Measurements from ENCODE around the gene CD247.

Gene CD247

GRCh38 chr1:167463875-167464575, 54.3 kb downstream of the CD247 start:
- H3K4me2 ChIP-seq (ENCODE audit: low read length, poor library complexity, severe bottlenecking), result no peak overlapping the region
- H3K36me3 ChIP-seq (ENCODE audit: control insufficient read depth in 1 of 2, insufficient read depth in 2 of 2, low read depth in 1 of 2, low read length in 2 of 2), result no peaks in the 10 kb centered on the region
- 88% methylated on average over 3 of the region's 6 CpGs for WGBS
- no peak overlapping the region for H2BK15ac ChIP-seq (ENCODE audit: low read depth, poor library complexity, severe bottlenecking)
- no peaks in the 10 kb centered on the region for H3K79me1 ChIP-seq (replicated peaks; ENCODE audit: low read length, poor library complexity, severe bottlenecking)
- no peak overlapping the region for H3K4me3 ChIP-seq (ENCODE audit: insufficient read depth in 1 of 2, low read depth in 1 of 2, low read length in 2 of 2)
- H2AFZ ChIP-seq (ENCODE audit: low read depth, low read length), result no peak overlapping the region
- no peak overlapping the region for H3K14ac ChIP-seq (ENCODE audit: low read length in 2 of 2)
- H3K4ac ChIP-seq (ENCODE audit: low read depth in 1 of 2, low read length in 2 of 2), result no peak overlapping the region
- H4K91ac ChIP-seq (ENCODE audit: low read length), result no peak overlapping the region
- H4K8ac ChIP-seq (ENCODE audit: low read length), result no peak overlapping the region
- peaks cover 3% of the 10 kb centered on the region for H3K4me1 ChIP-seq (ENCODE audit: control insufficient read depth, insufficient read depth, low read depth, low read length)
- no peak overlapping the region for H3K18ac ChIP-seq (ENCODE audit: low read depth in 1 of 2, low read length in 2 of 2)
- H3K27ac ChIP-seq (ENCODE audit: low read length, poor library complexity, severe bottlenecking), result no peak overlapping the region
- no peak for DNase-seq
- H2BK5ac ChIP-seq (ENCODE audit: low read depth, low read length, poor library complexity, severe bottlenecking), result no peak overlapping the region
- no peak overlapping the region for H2AK5ac ChIP-seq (ENCODE audit: low read length, severe bottlenecking)
- peaks cover 3 to 10% of the 10 kb centered on the region in 2 experiments for H3K27me3 ChIP-seq (ENCODE audit: control insufficient read depth in 1 of 2, insufficient read depth in 1 of 2, low read length in 2 of 2)
- no peak overlapping the region for H3K9ac ChIP-seq (ENCODE audit: low read length)
- H2BK120ac ChIP-seq (ENCODE audit: low read depth, low read length), result no peak overlapping the region
- no peak overlapping the region for H2BK12ac ChIP-seq (ENCODE audit: low read length in 2 of 2)
- no peak overlapping the region for H3K23ac ChIP-seq (ENCODE audit: low read length in 2 of 2)
- H3K9me3 ChIP-seq (ENCODE audit: control insufficient read depth, low read length), result no peaks in the 10 kb centered on the region

GRCh38 chr1:167463080-167463479, 55.2 kb downstream of the CD247 start:
- no peak overlapping the region for H3K18ac ChIP-seq (ENCODE audit: low read depth in 1 of 2, low read length in 2 of 2)
- no peak overlapping the region for H3K4me2 ChIP-seq (ENCODE audit: low read length, poor library complexity, severe bottlenecking)
- H3K23ac ChIP-seq (ENCODE audit: low read length in 2 of 2), result no peak overlapping the region
- H3K36me3 ChIP-seq (ENCODE audit: control insufficient read depth in 1 of 2, insufficient read depth in 2 of 2, low read depth in 1 of 2, low read length in 2 of 2), result no peaks in the 10 kb centered on the region
- H2AK5ac ChIP-seq (ENCODE audit: low read length, severe bottlenecking), result no peak overlapping the region
- no peak overlapping the region for H2BK5ac ChIP-seq (ENCODE audit: low read depth, low read length, poor library complexity, severe bottlenecking)
- no peak overlapping the region for H2BK15ac ChIP-seq (ENCODE audit: low read depth, poor library complexity, severe bottlenecking)
- H3K14ac ChIP-seq (ENCODE audit: low read length in 2 of 2), result no peak overlapping the region
- no peak overlapping the region for H3K9ac ChIP-seq (ENCODE audit: low read length)
- peak overlapping the region; percentile 27 for H4K91ac ChIP-seq (ENCODE audit: low read length)
- H4K8ac ChIP-seq (ENCODE audit: low read length), result no peak overlapping the region
- peaks cover 3% of the 10 kb centered on the region for H3K4me1 ChIP-seq (ENCODE audit: control insufficient read depth, insufficient read depth, low read depth, low read length)
- H3K27me3 ChIP-seq (ENCODE audit: control insufficient read depth in 1 of 2, insufficient read depth in 1 of 2, low read length in 2 of 2), result peaks cover 3 to 10% of the 10 kb centered on the region in 2 experiments
- WGBS, result 80% methylated on average over 4 of the region's 4 CpGs
- H3K4me3 ChIP-seq (ENCODE audit: insufficient read depth in 1 of 2, low read depth in 1 of 2, low read length in 2 of 2), result no peak overlapping the region
- H2AFZ ChIP-seq (ENCODE audit: low read depth, low read length), result no peak overlapping the region
- no peaks in the 10 kb centered on the region for H3K9me3 ChIP-seq (ENCODE audit: control insufficient read depth, low read length)
- no peak for DNase-seq
- no peak overlapping the region for H3K27ac ChIP-seq (ENCODE audit: low read length, poor library complexity, severe bottlenecking)
- no peak overlapping the region for H3K4ac ChIP-seq (ENCODE audit: low read depth in 1 of 2, low read length in 2 of 2)
- no peak overlapping the region for H2BK120ac ChIP-seq (ENCODE audit: low read depth, low read length)
- H2BK12ac ChIP-seq (ENCODE audit: low read length in 2 of 2), result no peak overlapping the region
- H3K79me1 ChIP-seq (replicated peaks; ENCODE audit: low read length, poor library complexity, severe bottlenecking), result no peaks in the 10 kb centered on the region

DNA sequence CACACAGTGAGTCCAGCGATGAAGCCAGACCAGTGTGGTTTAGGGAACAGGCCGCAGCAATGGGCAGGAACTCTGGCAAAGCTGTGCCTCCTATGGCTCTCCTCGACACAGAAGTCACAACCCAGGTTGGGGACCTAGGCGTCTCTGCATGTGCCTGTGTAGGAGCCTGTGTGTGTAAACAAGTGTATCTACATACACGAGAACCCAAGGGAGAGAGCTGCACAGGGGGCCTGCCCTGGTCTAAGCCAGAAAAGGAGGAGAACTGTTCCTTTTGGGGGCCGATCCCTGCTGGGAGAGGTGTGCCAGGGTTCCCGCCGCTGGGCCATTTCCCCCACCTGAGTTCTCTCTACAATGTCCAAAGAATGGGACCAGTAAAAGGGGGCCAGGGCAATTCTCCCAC, 56.0 kb downstream of the CD247 start:
- Histone ChIP-seq H2BK5ac (ENCODE audit: low read depth, low read length, poor library complexity, severe bottlenecking) (no peak overlapping the region), H3K36me3 (ENCODE audit: control insufficient read depth in 1 of 2, insufficient read depth in 2 of 2, low read depth in 1 of 2, low read length in 2 of 2) (no peaks in the 10 kb centered on the region), H2BK15ac (ENCODE audit: low read depth, poor library complexity, severe bottlenecking) (no peak overlapping the region), H3K18ac (ENCODE audit: low read depth in 1 of 2, low read length in 2 of 2) (no peak overlapping the region), H3K4me2 (ENCODE audit: low read length, poor library complexity, severe bottlenecking) (no peak overlapping the region), H3K9me3 (ENCODE audit: control insufficient read depth, low read length) (no peaks in the 10 kb centered on the region), H2AFZ (ENCODE audit: low read depth, low read length) (no peak overlapping the region), H3K27me3 (ENCODE audit: control insufficient read depth in 1 of 2, insufficient read depth in 1 of 2, low read length in 2 of 2) (peaks cover 3 to 10% of the 10 kb centered on the region in 2 experiments), H3K4ac (ENCODE audit: low read depth in 1 of 2, low read length in 2 of 2) (no peak overlapping the region), H3K4me3 (ENCODE audit: insufficient read depth in 1 of 2, low read depth in 1 of 2, low read length in 2 of 2) (no peak overlapping the region), H4K91ac (ENCODE audit: low read length) (no peak overlapping the region), H2BK12ac (ENCODE audit: low read length in 2 of 2) (no peak overlapping the region), H2AK5ac (ENCODE audit: low read length, severe bottlenecking) (no peak overlapping the region), H3K14ac (ENCODE audit: low read length in 2 of 2) (no peak overlapping the region), H3K79me1 (replicated peaks; ENCODE audit: low read length, poor library complexity, severe bottlenecking) (no peaks in the 10 kb centered on the region), H2BK120ac (ENCODE audit: low read depth, low read length) (no peak overlapping the region), H3K23ac (ENCODE audit: low read length in 2 of 2) (no peak overlapping the region), H3K27ac (ENCODE audit: low read length, poor library complexity, severe bottlenecking) (no peak overlapping the region), H3K4me1 (ENCODE audit: control insufficient read depth, insufficient read depth, low read depth, low read length) (peaks cover under 1% of the 10 kb centered on the region), H4K8ac (ENCODE audit: low read length) (no peak overlapping the region), H3K9ac (ENCODE audit: low read length) (no peak overlapping the region)
- WGBS, result 91% methylated on average over 8 of the region's 8 CpGs
- DNase-seq, result no peak

DNA sequence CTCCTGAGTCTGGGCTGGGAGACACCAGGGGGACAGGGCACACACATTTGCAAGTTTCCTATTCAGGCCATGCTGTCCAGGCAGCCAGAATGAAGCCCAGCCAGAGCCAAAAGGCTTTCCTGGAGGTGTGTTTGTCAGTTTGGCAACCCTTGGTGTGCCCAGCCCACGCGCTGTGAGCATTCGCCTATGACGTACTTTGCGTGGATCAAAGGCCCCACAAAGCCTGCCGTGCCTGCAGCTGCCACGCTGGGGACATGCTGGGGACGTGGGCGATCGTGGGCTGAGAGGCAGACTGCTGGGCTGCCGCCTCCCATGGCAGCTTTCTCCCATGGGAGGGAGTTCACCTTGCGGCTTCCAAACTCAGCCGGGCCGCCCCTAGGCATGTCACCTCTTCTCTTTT, 57.5 kb downstream of the CD247 start:
- no peak for DNase-seq
- H3K4ac ChIP-seq (ENCODE audit: low read depth in 1 of 2, low read length in 2 of 2), result no peak overlapping the region
- no peak overlapping the region for H3K14ac ChIP-seq (ENCODE audit: low read length in 2 of 2)
- no peaks in the 10 kb centered on the region for H3K36me3 ChIP-seq (ENCODE audit: control insufficient read depth in 1 of 2, insufficient read depth in 2 of 2, low read depth in 1 of 2, low read length in 2 of 2)
- no peaks in the 10 kb centered on the region for H3K4me1 ChIP-seq (ENCODE audit: control insufficient read depth, insufficient read depth, low read depth, low read length)
- H4K91ac ChIP-seq (ENCODE audit: low read length), result no peak overlapping the region
- no peak overlapping the region for H3K18ac ChIP-seq (ENCODE audit: low read depth in 1 of 2, low read length in 2 of 2)
- no peak overlapping the region for H2BK12ac ChIP-seq (ENCODE audit: low read length in 2 of 2)
- H3K4me3 ChIP-seq (ENCODE audit: insufficient read depth in 1 of 2, low read depth in 1 of 2, low read length in 2 of 2), result no peak overlapping the region
- H2BK15ac ChIP-seq (ENCODE audit: low read depth, poor library complexity, severe bottlenecking), result no peak overlapping the region
- H3K27me3 ChIP-seq (ENCODE audit: control insufficient read depth in 1 of 2, insufficient read depth in 1 of 2, low read length in 2 of 2), result peaks cover 16 to 20% of the 10 kb centered on the region in 2 experiments
- no peaks in the 10 kb centered on the region for H3K79me1 ChIP-seq (replicated peaks; ENCODE audit: low read length, poor library complexity, severe bottlenecking)
- H3K9me3 ChIP-seq (ENCODE audit: control insufficient read depth, low read length), result no peaks in the 10 kb centered on the region
- H2AK5ac ChIP-seq (ENCODE audit: low read length, severe bottlenecking), result no peak overlapping the region
- no peak overlapping the region for H3K23ac ChIP-seq (ENCODE audit: low read length in 2 of 2)
- no peak overlapping the region for H2BK5ac ChIP-seq (ENCODE audit: low read depth, low read length, poor library complexity, severe bottlenecking)
- H3K27ac ChIP-seq (ENCODE audit: low read length, poor library complexity, severe bottlenecking), result no peak overlapping the region
- no peak overlapping the region for H2BK120ac ChIP-seq (ENCODE audit: low read depth, low read length)
- H4K8ac ChIP-seq (ENCODE audit: low read length), result no peak overlapping the region
- H3K9ac ChIP-seq (ENCODE audit: low read length), result no peak overlapping the region
- WGBS, result 95% methylated on average over 14 of the region's 14 CpGs
- no peak overlapping the region for H2AFZ ChIP-seq (ENCODE audit: low read depth, low read length)
- H3K4me2 ChIP-seq (ENCODE audit: low read length, poor library complexity, severe bottlenecking), result no peak overlapping the region
